PC-9 (cell line): ENCODE results near the gene DFFA. TPM values are rescaled to one million over a fixed set of nuclear protein-coding genes. Genes with fewer than 3 reads are reported as not detected.

ENCODE experiments used
- BruUV-seq: library from RNA; stranded (reverse); fragments of 400-500 nt; replicated peaks from 2 replicates; lab custom pipeline; 2021; lab: Mats Ljungman, UMichigan
- CTCF ChIA-PET: fragments of 300-600 bp; sonication (Branson Sonifier 250); formaldehyde crosslinking; loops from one replicate; lab custom pipeline; 2022; ENCODE audit warnings: antibody characterized with exemption; lab: Charles Lee
- POLR2A ChIA-PET: fragments of 300-600 bp; sonication (Branson Sonifier 250); formaldehyde crosslinking; loops from one replicate; lab custom pipeline; 2022; ENCODE audit warnings: antibody characterized with exemption; ENCODE audit not compliant: unreplicated experiment; lab: Charles Lee
- DNase-seq, 2 experiments: peaks; one replicate each; pipeline versions ENCODE4 v3.0.0 to v3.0.0-alpha.2; 2015 to 2022; ENCODE audit warnings: mixed read lengths in 1 of 2
- H2AFZ ChIP-seq: fragments of 200-600 bp; sonication (generic); 2 replicates; pipeline ENCODE4 v1.8.1; 2017; ENCODE audit warnings: antibody characterized with exemption
- H3F3A ChIP-seq: fragments of 200-600 bp; sonication (generic); 2 replicates; pipeline ENCODE4 v1.8.1; 2017; ENCODE audit warnings: antibody characterized with exemption, mild to moderate bottlenecking, low read depth; ENCODE audit not compliant: insufficient read depth
- H3K27ac ChIP-seq: fragments of 200-600 bp; sonication (generic); 2 replicates; pipeline ENCODE4 v1.6.1; 2016; ENCODE audit warnings: mixed run types
- H3K27me3 ChIP-seq: fragments of 200-600 bp; sonication (generic); 2 replicates; pipeline ENCODE4 v1.6.1; 2016; ENCODE audit warnings: low read depth, mixed run types; ENCODE audit not compliant: insufficient read depth
- H3K36me3 ChIP-seq: fragments of 200-600 bp; sonication (generic); 2 replicates; pipeline ENCODE4 v1.6.1; 2016; ENCODE audit warnings: low read depth, mixed run types
- H3K4me1 ChIP-seq: fragments of 200-600 bp; sonication (generic); replicated peaks from 2 replicates; pipeline ENCODE4 v1.6.1; 2016; ENCODE audit warnings: mixed run types; ENCODE audit not compliant: insufficient read depth
- H3K4me2 ChIP-seq: fragments of 200-600 bp; sonication (generic); 2 replicates; pipeline ENCODE4 v1.6.1; 2017; ENCODE audit warnings: mixed run types
- H3K4me3 ChIP-seq: fragments of 200-600 bp; sonication (generic); 2 replicates; pipeline ENCODE4 v1.6.1; 2016; ENCODE audit warnings: mixed run types
- H3K79me2 ChIP-seq: fragments of 200-600 bp; sonication (generic); 2 replicates; pipeline ENCODE4 v1.6.1; 2017; ENCODE audit warnings: low read depth, mixed run types
- H3K9me2 ChIP-seq: fragments of 200-600 bp; sonication (generic); 2 replicates; pipeline ENCODE4 v1.8.1; 2017; ENCODE audit warnings: mild to moderate bottlenecking; ENCODE audit not compliant: insufficient read depth
- H3K9me3 ChIP-seq: fragments of 200-600 bp; sonication (generic); 2 replicates; pipeline ENCODE4 v1.8.1; 2016; ENCODE audit warnings: low read depth; ENCODE audit not compliant: insufficient read depth
- H4K20me1 ChIP-seq: fragments of 200-600 bp; sonication (generic); 2 replicates; pipeline ENCODE4 v1.8.1; 2017; ENCODE audit not compliant: insufficient read depth
- EZH2 ChIP-seq: fragments of 200-600 bp; sonication (generic); IDR thresholded peaks from 2 replicates; pipeline ENCODE4 v1.8.0; 2017; ENCODE audit warnings: antibody characterized with exemption, low read depth
- intact Hi-C: fragments of 100-400 bp; cut with micrococcal nuclease; formaldehyde crosslinking; loops from one replicate; pipeline ENCODE4 v1.10.0; 2022; ENCODE audit not compliant: unreplicated experiment
- total RNA-seq: library from RNA; stranded (reverse); gene quantifications from 2 replicates; pipeline ENCODE4 v1.2.3, GENCODE V29; 2021
- TF ChIP-seq, protein P1 (sequence below): fragments of 200-600 bp; sonication (generic); conservative IDR thresholded peaks from 2 replicates; pipeline ENCODE4 v1.6.1; 2017; ENCODE audit warnings: mixed run types, antibody characterized with exemption, mild to moderate bottlenecking, moderate library complexity

DFFA gene
- total RNA-seq, 1 experiment from 2014 or later = 35.2 TPM

DNA sequence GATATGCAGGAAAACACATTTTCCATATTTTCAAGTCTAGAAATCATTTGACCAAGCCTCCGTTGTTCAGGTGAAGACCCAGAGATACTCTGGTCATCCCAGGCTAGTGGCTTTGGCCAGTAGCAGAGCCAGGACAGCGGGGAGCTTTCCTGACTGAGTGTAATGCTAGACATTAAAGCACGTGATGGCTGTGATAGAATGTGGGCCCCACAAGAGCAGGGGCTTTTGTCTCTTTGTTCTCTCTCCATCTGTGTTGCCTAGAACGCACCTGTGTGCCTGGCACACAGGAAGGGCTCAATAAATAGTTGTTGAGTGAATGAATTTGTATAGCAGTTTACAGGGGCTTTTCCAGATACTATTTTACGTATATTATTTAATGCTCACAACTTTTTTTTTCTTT lies 31.5 kb downstream of the DFFA start:
- Histone ChIP-seq H3K27ac (no peak overlapping the region), H3K79me2 (no peaks in the 10 kb centered on the region), H3K27me3 (no peaks in the 10 kb centered on the region), H3K4me2 (no peak overlapping the region), H3K4me1 (no peaks in the 10 kb centered on the region), H3K9me2 (no peaks in the 10 kb centered on the region), H3K36me3 (no peaks in the 10 kb centered on the region), H3F3A (no peaks in the 10 kb centered on the region), H2AFZ (no peak overlapping the region), H3K9me3 (no peaks in the 10 kb centered on the region), H4K20me1 (no peaks in the 10 kb centered on the region), H3K4me3 (no peak overlapping the region)
- TF ChIP-seq, protein P1, sequence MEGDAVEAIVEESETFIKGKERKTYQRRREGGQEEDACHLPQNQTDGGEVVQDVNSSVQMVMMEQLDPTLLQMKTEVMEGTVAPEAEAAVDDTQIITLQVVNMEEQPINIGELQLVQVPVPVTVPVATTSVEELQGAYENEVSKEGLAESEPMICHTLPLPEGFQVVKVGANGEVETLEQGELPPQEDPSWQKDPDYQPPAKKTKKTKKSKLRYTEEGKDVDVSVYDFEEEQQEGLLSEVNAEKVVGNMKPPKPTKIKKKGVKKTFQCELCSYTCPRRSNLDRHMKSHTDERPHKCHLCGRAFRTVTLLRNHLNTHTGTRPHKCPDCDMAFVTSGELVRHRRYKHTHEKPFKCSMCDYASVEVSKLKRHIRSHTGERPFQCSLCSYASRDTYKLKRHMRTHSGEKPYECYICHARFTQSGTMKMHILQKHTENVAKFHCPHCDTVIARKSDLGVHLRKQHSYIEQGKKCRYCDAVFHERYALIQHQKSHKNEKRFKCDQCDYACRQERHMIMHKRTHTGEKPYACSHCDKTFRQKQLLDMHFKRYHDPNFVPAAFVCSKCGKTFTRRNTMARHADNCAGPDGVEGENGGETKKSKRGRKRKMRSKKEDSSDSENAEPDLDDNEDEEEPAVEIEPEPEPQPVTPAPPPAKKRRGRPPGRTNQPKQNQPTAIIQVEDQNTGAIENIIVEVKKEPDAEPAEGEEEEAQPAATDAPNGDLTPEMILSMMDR = no peak
- TF ChIP-seq EZH2 = no peak
- intact Hi-C loops = no loop called here
- ChIA-PET CTCF (no interaction called here), POLR2A (no interaction called here)
- no TSS peak for BruUV-seq
- no peak for DNase-seq

GRCh38 chr1:10440305-10440704 lies 32.0 kb downstream of the DFFA start:
- no peak for TF ChIP-seq EZH2
- TF ChIP-seq, protein P1 = no peak
- DNase-seq = no peak
- Histone ChIP-seq H3F3A (no peaks in the 10 kb centered on the region), H4K20me1 (no peaks in the 10 kb centered on the region), H3K9me3 (no peaks in the 10 kb centered on the region), H3K4me3 (no peak overlapping the region), H3K27me3 (no peaks in the 10 kb centered on the region), H3K4me1 (no peaks in the 10 kb centered on the region), H3K36me3 (no peaks in the 10 kb centered on the region), H3K9me2 (no peaks in the 10 kb centered on the region), H2AFZ (no peak overlapping the region), H3K4me2 (no peak overlapping the region), H3K79me2 (no peaks in the 10 kb centered on the region), H3K27ac (no peak overlapping the region)
- ChIA-PET POLR2A (no interaction called here), CTCF (no interaction called here)
- no TSS peak for BruUV-seq
- intact Hi-C loops = no loop called here

DNA sequence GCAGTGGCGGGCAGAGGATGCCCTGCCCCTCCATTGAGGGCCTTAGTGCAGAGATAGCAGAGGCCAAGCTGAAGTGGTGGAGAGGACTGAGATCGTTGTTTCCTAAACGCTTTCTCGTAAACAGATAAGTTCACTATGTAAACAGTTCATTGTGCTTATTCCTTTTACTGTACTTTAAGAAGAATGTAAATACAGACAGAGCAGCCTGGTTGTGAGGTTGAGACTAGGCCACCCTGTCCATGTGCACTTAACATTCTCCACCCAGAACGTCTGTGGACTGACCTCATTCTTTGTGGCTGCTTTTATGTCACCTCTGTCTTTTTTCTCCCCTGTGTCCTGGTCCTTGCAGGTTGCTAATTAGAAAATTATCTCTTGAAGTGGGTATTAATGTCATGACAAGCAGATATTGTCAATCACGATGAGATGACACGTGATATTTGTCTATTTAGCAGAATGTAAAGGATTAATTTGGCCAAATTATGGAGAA lies 33.6 kb downstream of the DFFA start:
- H4K20me1 ChIP-seq = no peaks in the 10 kb centered on the region
- no peak overlapping the region for H2AFZ ChIP-seq
- no peaks in the 10 kb centered on the region for H3K9me3 ChIP-seq
- H3K4me3 ChIP-seq = no peak overlapping the region
- ChIA-PET POLR2A (no interaction called here), CTCF (no interaction called here)
- H3K36me3 ChIP-seq = no peaks in the 10 kb centered on the region
- no peaks in the 10 kb centered on the region for H3K79me2 ChIP-seq
- no peaks in the 10 kb centered on the region for H3K27me3 ChIP-seq
- intact Hi-C loops = no loop called here
- H3K4me1 ChIP-seq = no peaks in the 10 kb centered on the region
- no peak overlapping the region for H3K27ac ChIP-seq
- DNase-seq = no peak
- no peak overlapping the region for H3K4me2 ChIP-seq
- H3F3A ChIP-seq = no peaks in the 10 kb centered on the region
- BruUV-seq = no TSS peak
- no peaks in the 10 kb centered on the region for H3K9me2 ChIP-seq
- TF ChIP-seq, protein P1 = no peak
- TF ChIP-seq EZH2 = no peak
